Measurements from ENCODE around the gene SUPT3H. TPM values are rescaled to one million over a fixed set of nuclear protein-coding genes. Genes with fewer than 3 reads are reported as not detected.

SUPT3H gene
- total RNA-seq, 2 donors from 2014 or later: 2.5 to 4.5 TPM

- H3K36me3 ChIP-seq: no peaks in the 10 kb centered on the region
- DNase-seq (ENCODE audit: low spot score): no peak
- H3K27me3 ChIP-seq: no peaks in the 10 kb centered on the region
Measured at GRCh38 chr6:44779130-44779826, 598.5 kb downstream of the SUPT3H start.

More at GRCh38 chr6:44779130-44779826, 598.5 kb downstream of the SUPT3H start:
- H3K4me1 ChIP-seq: no peaks in the 10 kb centered on the region
- H3K27ac ChIP-seq: no peak overlapping the region
- no peak overlapping the region for H3K4me3 ChIP-seq
- TF ChIP-seq CTCF (IDR thresholded peaks at IDR 0.05): no peak
- peaks cover 0 to 4% of the 10 kb centered on the region in 2 donors for H3K9me3 ChIP-seq

MicroRNA genes within 50 kb of the gene (microRNA counts, 767-probe panel; counts per million panel counts)
- microRNA hsa-miR-586: 0 to 1,387 counts per million in 2 donors

Small RNA genes within 50 kb of the gene (microRNA-seq; reads per million reads assigned to microRNA genes)
- 0 to 0.71 reads per million in 2 donors for gene MIR586 (ENCODE audit: borderline number of aligned reads in 2 of 2, borderline replicate concordance in 1 of 2)

Other genes with a start within 250 kb of the SUPT3H start
- under 1 TPM; 0.55 to 0.85 TPM for gene RUNX2, start 49.6 kb downstream of the SUPT3H start, total RNA-seq

Data from right atrium auricular region (tissue), 2 donors.